Osteoblast (primary cell): Measurements from ENCODE around the gene DGKE. TPM values are rescaled to one million over a fixed set of nuclear protein-coding genes. Genes with fewer than 3 reads are reported as not detected.

Experiments used
- DNase-seq: peaks from one replicate; pipeline ENCODE4 v3.0.0; 2011; ENCODE audit warnings: low spot score, mixed read lengths; ENCODE audit not compliant: insufficient read length; ENCODE audit errors: missing footprints
- H2AFZ ChIP-seq: 2 replicates; pipeline ENCODE4 v1.6.0; 2011; ENCODE audit warnings: mild to moderate bottlenecking, low read length
- H3K27ac ChIP-seq: 2 replicates; pipeline ENCODE4 v1.5.1; 2011; ENCODE audit warnings: mild to moderate bottlenecking, low read depth, low read length, moderate library complexity
- H3K27me3 ChIP-seq: 2 replicates; pipeline ENCODE4 v1.6.0; 2012; ENCODE audit warnings: mild to moderate bottlenecking, control low read depth, inconsistent platforms, low read length, moderate library complexity; ENCODE audit not compliant: insufficient read depth
- H3K36me3 ChIP-seq: 2 replicates; pipeline ENCODE4 v1.5.1; 2011; ENCODE audit warnings: mild to moderate bottlenecking, low read length, control low read depth, moderate library complexity; ENCODE audit not compliant: insufficient read depth
- H3K4me1 ChIP-seq: 2 replicates; pipeline ENCODE4 v1.5.1; 2011; ENCODE audit warnings: mild to moderate bottlenecking, low read length, control low read depth, moderate library complexity; ENCODE audit not compliant: insufficient read depth
- H3K4me2 ChIP-seq: 2 replicates; pipeline ENCODE4 v1.6.0; 2011; ENCODE audit warnings: mild to moderate bottlenecking, low read length; ENCODE audit not compliant: insufficient read depth
- H3K4me3 ChIP-seq: fragments of 200-600 bp; sonication (generic); 3 replicates; pipeline ENCODE4 v1.5.1; 2012; ENCODE audit warnings: mild to moderate bottlenecking, low read length, inconsistent platforms; ENCODE audit not compliant: insufficient read depth
- H3K79me2 ChIP-seq: 2 replicates; pipeline ENCODE4 v1.6.0; 2012; ENCODE audit warnings: mild to moderate bottlenecking, low read length, control low read depth, inconsistent platforms; ENCODE audit not compliant: insufficient read depth
- H3K9me3 ChIP-seq: 2 replicates; pipeline ENCODE4 v1.5.1; 2011; ENCODE audit warnings: low read depth, low read length, control low read depth
- H4K20me1 ChIP-seq: 2 replicates; pipeline ENCODE4 v1.6.0; 2012; ENCODE audit warnings: mild to moderate bottlenecking, low read length, control low read depth; ENCODE audit not compliant: insufficient read depth
- small RNA-seq: library from RNA; depleted of rRNA; stranded (forward); fragments of <200 nt; gene quantifications from one replicate; pipeline ENCODE3, GENCODE V24; 2012
- total RNA-seq: library from RNA; depleted of rRNA; stranded (reverse); fragments of >200 nt; gene quantifications from 2 replicates; pipeline ENCODE4 v1.2.3, GENCODE V29; 2012
- TF ChIP-seq, protein P1 (sequence below): IDR thresholded peaks from 2 replicates; pipeline ENCODE4 v1.5.1; 2011; ENCODE audit warnings: mild to moderate bottlenecking, low read depth, low read length, moderate library complexity; ENCODE audit errors: extremely low read depth

DGKE gene
- total RNA-seq, 1 donor: 6.2 TPM

DNA sequence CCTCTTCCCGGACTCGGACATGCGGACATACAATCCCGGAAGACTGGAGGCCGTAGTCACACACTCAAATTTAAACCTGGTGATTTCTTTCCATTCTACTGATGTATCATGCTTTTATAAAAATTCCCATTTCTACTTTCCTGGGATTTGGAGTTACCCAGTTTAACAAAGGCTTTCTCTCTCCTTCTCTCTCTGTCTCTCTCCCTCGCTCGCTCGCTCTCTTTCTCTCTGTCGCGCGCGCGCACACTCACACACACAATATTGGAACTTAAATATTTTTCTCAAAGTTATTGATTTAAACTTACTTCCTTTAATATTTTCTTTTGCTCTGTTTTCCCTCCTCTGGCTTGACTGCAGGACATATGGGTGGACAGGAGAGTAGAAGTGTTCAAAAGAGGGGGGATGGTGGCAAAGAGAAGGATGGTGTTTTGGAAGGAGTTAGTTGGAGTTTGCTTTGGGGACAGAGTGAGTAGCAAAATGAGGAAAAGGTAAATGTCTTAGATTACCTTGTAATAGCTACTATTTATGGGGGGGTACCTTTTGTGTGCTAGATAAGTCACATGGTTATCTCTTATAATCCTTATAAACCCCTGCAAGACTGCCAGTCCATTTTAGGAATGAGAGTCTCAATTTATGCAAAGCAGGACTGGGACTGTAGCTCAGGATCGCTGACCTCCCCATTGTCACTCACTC is 80.8 kb downstream of the DGKE start:
- no peak for DNase-seq
- Histone ChIP-seq H2AFZ (peak overlapping the region; percentile 58), H3K27ac (peak overlapping the region; percentile 88), H3K27me3 (no peaks in the 10 kb centered on the region), H3K4me1 (peaks cover 32% of the 10 kb centered on the region), H3K9me3 (no peaks in the 10 kb centered on the region), H4K20me1 (peaks cover 7% of the 10 kb centered on the region), H3K4me3 (peak overlapping the region; percentile 83), H3K36me3 (no peaks in the 10 kb centered on the region), H3K79me2 (peaks cover 51% of the 10 kb centered on the region), H3K4me2 (peak overlapping the region; percentile 92)
- TF ChIP-seq, protein P1, sequence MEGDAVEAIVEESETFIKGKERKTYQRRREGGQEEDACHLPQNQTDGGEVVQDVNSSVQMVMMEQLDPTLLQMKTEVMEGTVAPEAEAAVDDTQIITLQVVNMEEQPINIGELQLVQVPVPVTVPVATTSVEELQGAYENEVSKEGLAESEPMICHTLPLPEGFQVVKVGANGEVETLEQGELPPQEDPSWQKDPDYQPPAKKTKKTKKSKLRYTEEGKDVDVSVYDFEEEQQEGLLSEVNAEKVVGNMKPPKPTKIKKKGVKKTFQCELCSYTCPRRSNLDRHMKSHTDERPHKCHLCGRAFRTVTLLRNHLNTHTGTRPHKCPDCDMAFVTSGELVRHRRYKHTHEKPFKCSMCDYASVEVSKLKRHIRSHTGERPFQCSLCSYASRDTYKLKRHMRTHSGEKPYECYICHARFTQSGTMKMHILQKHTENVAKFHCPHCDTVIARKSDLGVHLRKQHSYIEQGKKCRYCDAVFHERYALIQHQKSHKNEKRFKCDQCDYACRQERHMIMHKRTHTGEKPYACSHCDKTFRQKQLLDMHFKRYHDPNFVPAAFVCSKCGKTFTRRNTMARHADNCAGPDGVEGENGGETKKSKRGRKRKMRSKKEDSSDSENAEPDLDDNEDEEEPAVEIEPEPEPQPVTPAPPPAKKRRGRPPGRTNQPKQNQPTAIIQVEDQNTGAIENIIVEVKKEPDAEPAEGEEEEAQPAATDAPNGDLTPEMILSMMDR: no peak

GRCh38 chr17:56917559-56918296 is 83.8 kb downstream of the DGKE start:
- DNase-seq: no peak
- Histone ChIP-seq H3K79me2 (peaks cover 23% of the 10 kb centered on the region), H3K4me2 (no peak overlapping the region), H3K36me3 (no peaks in the 10 kb centered on the region), H2AFZ (no peak overlapping the region), H3K27me3 (no peaks in the 10 kb centered on the region), H3K4me3 (no peak overlapping the region), H3K4me1 (peaks cover 20% of the 10 kb centered on the region), H4K20me1 (peaks cover 4% of the 10 kb centered on the region), H3K27ac (no peak overlapping the region), H3K9me3 (no peaks in the 10 kb centered on the region)
- TF ChIP-seq, protein P1: no peak

GRCh38 chr17:56918916-56919315 is 85.0 kb downstream of the DGKE start:
- no peak for DNase-seq
- H3K4me1 ChIP-seq: peaks cover 16% of the 10 kb centered on the region
- no peak overlapping the region for H2AFZ ChIP-seq
- no peaks in the 10 kb centered on the region for H3K36me3 ChIP-seq
- H3K4me3 ChIP-seq: no peak overlapping the region
- peaks cover 11% of the 10 kb centered on the region for H3K79me2 ChIP-seq
- H3K9me3 ChIP-seq: no peaks in the 10 kb centered on the region
- H3K4me2 ChIP-seq: no peak overlapping the region
- H3K27me3 ChIP-seq: no peaks in the 10 kb centered on the region
- TF ChIP-seq, protein P1: no peak
- H4K20me1 ChIP-seq: no peaks in the 10 kb centered on the region
- no peak overlapping the region for H3K27ac ChIP-seq

Small RNA genes lying within 50 kb of the gene (small RNA-seq; reads per million reads assigned to genes)
- not detected for gene AC015912.2
- not detected for gene RNU6-1158P

Other genes with a start within 250 kb of the DGKE start
- gene NOG, start 240.5 kb upstream of the DGKE start, total RNA-seq: 0.72 and 1.2 TPM in 2 replicates
- 0.36 and 0.88 TPM in 2 replicates for gene C17orf67, start 231 bp upstream of the DGKE start, total RNA-seq
- gene TRIM25, start 79.9 kb downstream of the DGKE start, total RNA-seq: 46.9 and 49.9 TPM in 2 replicates
- gene COIL, start 126.9 kb downstream of the DGKE start, total RNA-seq: 11.2 and 11.9 TPM in 2 replicates
- 73.8 and 79.9 TPM in 2 replicates for gene SCPEP1, start 144.0 kb downstream of the DGKE start, total RNA-seq